Measurements from ENCODE around the gene GLYR1. TPM values are rescaled to one million over a fixed set of nuclear protein-coding genes. Genes with fewer than 3 reads are reported as not detected.

The GLYR1 gene
- total RNA-seq, 4 donors from 2014 or later = 86.0 to 129 (median 97.0) TPM

- Histone ChIP-seq H3K9me3 (no peaks in the 10 kb centered on the region), H3K36me3 (no peaks in the 10 kb centered on the region), H3K27me3 (peaks cover 8% of the 10 kb centered on the region), H3K27ac (no peak overlapping the region), H3K4me3 (no peak overlapping the region), H3K4me1 (no peaks in the 10 kb centered on the region)
- no peak for ATAC-seq
- TF ChIP-seq EP300 (IDR thresholded peaks at IDR 0.05) (no peak), CTCF (IDR thresholded peaks at IDR 0.05) (no peak), POLR2AphosphoS5 (IDR thresholded peaks at IDR 0.05) (no peak), POLR2A (IDR thresholded peaks at IDR 0.05) (no peak)
- 59 to 100% methylated on average over 3 of the region's 10 CpGs for WGBS, 2 donors (ENCODE audit: low coverage in 1 of 2)
These were observed 56.8 kb downstream of the GLYR1 start for GRCh38 chr16:4790261-4790660.

- peaks cover 8% of the 10 kb centered on the region for H3K27me3 ChIP-seq
- no peak for ATAC-seq
- no peaks in the 10 kb centered on the region for H3K9me3 ChIP-seq
- no peak overlapping the region for H3K27ac ChIP-seq
- H3K4me1 ChIP-seq = no peaks in the 10 kb centered on the region
- H3K4me3 ChIP-seq = no peak overlapping the region
- 87 to 94% methylated on average over 6 to 7 of the region's 7 CpGs for WGBS, 2 donors (ENCODE audit: low coverage in 1 of 2)
- no peaks in the 10 kb centered on the region for H3K36me3 ChIP-seq
- TF ChIP-seq EP300 (IDR thresholded peaks at IDR 0.05) = no peak
- no peak for TF ChIP-seq POLR2A (IDR thresholded peaks at IDR 0.05)
- no peak for TF ChIP-seq CTCF (IDR thresholded peaks at IDR 0.05)
- TF ChIP-seq POLR2AphosphoS5 (IDR thresholded peaks at IDR 0.05) = no peak
These were observed 58.2 kb downstream of the GLYR1 start for GRCh38 chr16:4788910-4789309.

GRCh38 chr16:4788489-4788889, 58.6 kb downstream of the GLYR1 start:
- no peak overlapping the region for H3K27ac ChIP-seq
- no peaks in the 10 kb centered on the region for H3K9me3 ChIP-seq
- no peak for ATAC-seq
- 31 to 63% methylated on average over 3 of the region's 9 CpGs for WGBS, 2 donors (ENCODE audit: low coverage in 1 of 2)
- no peak overlapping the region for H3K4me3 ChIP-seq
- peaks cover 8% of the 10 kb centered on the region for H3K27me3 ChIP-seq
- TF ChIP-seq EP300 (IDR thresholded peaks at IDR 0.05) (no peak), POLR2AphosphoS5 (IDR thresholded peaks at IDR 0.05) (no peak), CTCF (IDR thresholded peaks at IDR 0.05) (no peak), POLR2A (IDR thresholded peaks at IDR 0.05) (no peak)
- no peaks in the 10 kb centered on the region for H3K4me1 ChIP-seq
- H3K36me3 ChIP-seq = no peaks in the 10 kb centered on the region

- no peak for ATAC-seq
- no peaks in the 10 kb centered on the region for H3K36me3 ChIP-seq
- TF ChIP-seq POLR2A (IDR thresholded peaks at IDR 0.05) (no peak), CTCF (IDR thresholded peaks at IDR 0.05) (no peak), EP300 (IDR thresholded peaks at IDR 0.05) (no peak), POLR2AphosphoS5 (IDR thresholded peaks at IDR 0.05) (no peak)
- 18 to 45% methylated on average over 3 to 6 of the region's 14 CpGs for WGBS, 2 donors (ENCODE audit: low coverage in 1 of 2)
- H3K4me1 ChIP-seq = no peaks in the 10 kb centered on the region
- H3K27ac ChIP-seq = no peak within 1 kb of the TSS
- peaks cover 8% of the 10 kb centered on the region for H3K27me3 ChIP-seq
- no peaks in the 10 kb centered on the region for H3K9me3 ChIP-seq
- H3K4me3 ChIP-seq = no peak within 1 kb of the TSS
These were observed 59.2 kb downstream of the GLYR1 start, which contains the start of gene SEPTIN12 for GRCh38 chr16:4787627-4788482. Gene SEPTIN12, minus strand, starts transcription at chr16:4788345. Its CDS starts 700 bp downstream, at chr16:4787645.

- no peak for ATAC-seq
- WGBS, 2 donors (ENCODE audit: low coverage in 1 of 2) = 94% methylated on average over 2 to 3 of the region's 8 CpGs
- TF ChIP-seq POLR2AphosphoS5 (IDR thresholded peaks at IDR 0.05) (no peak), EP300 (IDR thresholded peaks at IDR 0.05) (no peak), POLR2A (IDR thresholded peaks at IDR 0.05) (no peak), CTCF (IDR thresholded peaks at IDR 0.05) (no peak)
- Histone ChIP-seq H3K4me3 (no peak overlapping the region), H3K36me3 (no peaks in the 10 kb centered on the region), H3K9me3 (no peaks in the 10 kb centered on the region), H3K4me1 (no peaks in the 10 kb centered on the region), H3K27me3 (peaks cover 8% of the 10 kb centered on the region), H3K27ac (no peak overlapping the region)
These were observed 60.0 kb downstream of the GLYR1 start for GRCh38 chr16:4787068-4787467.

All from gastroesophageal sphincter (tissue), 4 donors.